SK-N-SH (cell line): Measurements from ENCODE around the gene COLQ. TPM values are rescaled to one million over a fixed set of nuclear protein-coding genes. Genes with fewer than 3 reads are reported as not detected.
"Not testable (repeated sequence)": the region's sequence is repeated elsewhere in the genome, so short reads cannot be mapped to it uniquely, and the experiment has no call there.

Experiments
- CTCF ChIA-PET: fragments of 300-600, 350-600 bp; formaldehyde crosslinking; extraction: SDS; loops from one replicate; lab custom pipeline; 2021; lab: Yijun Ruan, JAX
- POLR2A ChIA-PET: fragments of 350-600 bp; sonication (Branson Sonifier 250); formaldehyde crosslinking; extraction: SDS; loops from one replicate; lab custom pipeline; 2020; ENCODE audit warnings: antibody characterized with exemption, inconsistent platforms; lab: Yijun Ruan, JAX
- DNase-seq: peaks from one replicate; pipeline ENCODE4 v3.0.0; 2012
- H2AFZ ChIP-seq: fragments of 200-600 bp; sonication (generic); 2 replicates; pipeline ENCODE4 v1.8.1; 2016; ENCODE audit warnings: antibody characterized with exemption, mild to moderate bottlenecking, low read depth
- H3F3A ChIP-seq: fragments of 200-600 bp; sonication (generic); replicated peaks from 2 replicates; pipeline ENCODE3; 2016; ENCODE audit warnings: antibody characterized with exemption, mild to moderate bottlenecking; ENCODE audit not compliant: insufficient read depth
- H3K27ac ChIP-seq, 2 experiments: fragments of 200-500 bp in 1 of 2; fragments of 200-600 bp in 1 of 2; sonication (Bioruptor generic) in 1 of 2; sonication (generic), shearing (Covaris generic) in 1 of 2; 2 replicates each; pipeline versions ENCODE4 v1.5.1 to v1.6.1; 2014 to 2016; ENCODE audit warnings: low read depth in 2 of 2, inconsistent platforms in 1 of 2, low read length in 1 of 2, mild to moderate bottlenecking in 1 of 2, mixed read lengths in 1 of 2
- H3K27me3 ChIP-seq: fragments of 200-600 bp; sonication (generic), shearing (Covaris generic); 2 replicates; pipeline ENCODE4 v1.6.1; 2016; ENCODE audit warnings: mixed run types; ENCODE audit not compliant: insufficient read depth
- H3K36me3 ChIP-seq, 2 experiments: fragments of 200-500 bp in 1 of 2; fragments of 200-600 bp in 1 of 2; sonication (Bioruptor generic) in 1 of 2; sonication (generic) in 1 of 2; replicated peaks in 1 of 2; 2 replicates each; pipeline versions ENCODE3 to v1.5.1; 2014 to 2016; ENCODE audit warnings: low read length in 1 of 2, mild to moderate bottlenecking in 1 of 2; ENCODE audit not compliant: insufficient read depth in 2 of 2, control insufficient read depth in 1 of 2
- H3K4me1 ChIP-seq, 2 experiments: fragments of 200-500 bp in 1 of 2; fragments of 200-600 bp in 1 of 2; sonication (Bioruptor generic) in 1 of 2; sonication (generic), shearing (Covaris generic) in 1 of 2; 2 replicates each; pipeline versions ENCODE4 v1.5.1 to v1.6.1; 2014 to 2016; ENCODE audit warnings: low read depth in 1 of 2, low read length in 1 of 2, mixed run types in 1 of 2; ENCODE audit not compliant: insufficient read depth in 2 of 2, control insufficient read depth in 1 of 2
- H3K4me2 ChIP-seq: fragments of 200-600 bp; sonication (generic), shearing (Covaris generic); 2 replicates; pipeline ENCODE4 v1.6.1; 2017; ENCODE audit warnings: mixed run types
- H3K4me3 ChIP-seq, 2 experiments: fragments of 200-500 bp in 1 of 2; fragments of 200-600 bp in 1 of 2; sonication (Bioruptor generic) in 1 of 2; sonication (generic), shearing (Covaris generic) in 1 of 2; 2 replicates each; pipeline versions ENCODE4 v1.5.1 to v1.8.1; 2014 to 2016; ENCODE audit warnings: low read depth in 2 of 2, inconsistent platforms in 1 of 2, low read length in 1 of 2, mild to moderate bottlenecking in 1 of 2, mixed read lengths in 1 of 2, moderate library complexity in 1 of 2
- H3K79me2 ChIP-seq: fragments of 200-600 bp; sonication (generic); 2 replicates; pipeline ENCODE4 v1.8.1; 2017; ENCODE audit warnings: mild to moderate bottlenecking; ENCODE audit not compliant: insufficient read depth
- H3K9ac ChIP-seq: fragments of 200-600 bp; sonication (generic); 2 replicates; pipeline ENCODE4 v1.6.1; 2017; ENCODE audit warnings: mixed run types
- H3K9me2 ChIP-seq: fragments of 200-600 bp; sonication (generic); 2 replicates; pipeline ENCODE4 v1.6.1; 2017; ENCODE audit warnings: mixed run types
- H3K9me3 ChIP-seq: fragments of 200-600 bp; sonication (generic); 2 replicates; pipeline ENCODE4 v1.6.1; 2017; ENCODE audit warnings: mixed run types, mild to moderate bottlenecking, moderate library complexity
- H4K20me1 ChIP-seq: fragments of 200-600 bp; sonication (generic); 2 replicates; pipeline ENCODE4 v1.6.1; 2017; ENCODE audit warnings: mild to moderate bottlenecking, mixed run types; ENCODE audit not compliant: insufficient read depth
- CHD2 ChIP-seq: fragments of 150-350 bp; IDR thresholded peaks from 2 replicates; pipeline ENCODE4 v1.6.1; 2018; ENCODE audit warnings: low read length; ENCODE audit not compliant: partially characterized antibody
- ELF1 ChIP-seq: IDR thresholded peaks from 2 replicates; pipeline ENCODE4 v1.4.0; 2012
- EP300 ChIP-seq, 2 experiments: IDR thresholded peaks; 2 replicates each; pipeline versions ENCODE4 v1.4.0 to v1.6.1; 2012; ENCODE audit warnings: borderline replicate concordance in 1 of 2, low read depth in 1 of 2, low read length in 1 of 2
- FOSL2 ChIP-seq: IDR thresholded peaks from 2 replicates; pipeline ENCODE4 v1.4.0; 2012; ENCODE audit warnings: low read depth, mild to moderate bottlenecking, moderate library complexity, borderline replicate concordance
- FOXJ3 ChIP-seq: sonication (generic); formaldehyde crosslinking; IDR thresholded peaks from 2 replicates; pipeline ENCODE4 v1.5.1; 2020; ENCODE audit warnings: mild to moderate bottlenecking, missing genetic modification reagents
- GABPA ChIP-seq: IDR thresholded peaks from 2 replicates; pipeline ENCODE4 v1.4.0; 2012; ENCODE audit warnings: low read depth, mild to moderate bottlenecking
- GATA2 ChIP-seq: sonication (generic); formaldehyde crosslinking; IDR thresholded peaks from 2 replicates; pipeline ENCODE4 v1.5.0; 2020; ENCODE audit warnings: mild to moderate bottlenecking, missing genetic modification reagents
- MEF2A ChIP-seq: IDR thresholded peaks from 2 replicates; pipeline ENCODE4 v1.4.0; 2012; ENCODE audit warnings: low read depth, borderline replicate concordance
- NRF1 ChIP-seq: IDR thresholded peaks from 2 replicates; pipeline ENCODE4 v1.6.1; 2012; ENCODE audit warnings: low read depth, mild to moderate bottlenecking, low read length
- TEAD4 ChIP-seq: IDR thresholded peaks from 2 replicates; pipeline ENCODE4 v1.4.0; 2012; ENCODE audit warnings: mild to moderate bottlenecking, borderline replicate concordance; ENCODE audit not compliant: insufficient read depth
- YY1 ChIP-seq: IDR thresholded peaks from 2 replicates; pipeline ENCODE4 v1.4.0; 2012; ENCODE audit warnings: low read depth, mild to moderate bottlenecking
- WGBS: methylation state at CpG from one replicate; pipeline ENCODE4 v1.1.6; 2017; ENCODE audit warnings: low lambda C conversion rate; 5-methylcytosine and 5-hydroxymethylcytosine counted together
- polyA plus RNA-seq, 3 experiments: library from polyadenylated mRNA; depleted of rRNA; stranded (reverse); fragments of >200 nt; gene quantifications; 2 replicates each; pipeline ENCODE4 v1.2.3, GENCODE V29; 2012
- TF ChIP-seq, protein P1 (sequence below): IDR thresholded peaks from 2 replicates; pipeline ENCODE4 v1.4.0; 2012; ENCODE audit warnings: low read depth, borderline replicate concordance

The COLQ gene
- polyA plus RNA-seq, 1 of the 3 experiments (the other 2 are of a cell fraction), result 1.5 TPM

DNA sequence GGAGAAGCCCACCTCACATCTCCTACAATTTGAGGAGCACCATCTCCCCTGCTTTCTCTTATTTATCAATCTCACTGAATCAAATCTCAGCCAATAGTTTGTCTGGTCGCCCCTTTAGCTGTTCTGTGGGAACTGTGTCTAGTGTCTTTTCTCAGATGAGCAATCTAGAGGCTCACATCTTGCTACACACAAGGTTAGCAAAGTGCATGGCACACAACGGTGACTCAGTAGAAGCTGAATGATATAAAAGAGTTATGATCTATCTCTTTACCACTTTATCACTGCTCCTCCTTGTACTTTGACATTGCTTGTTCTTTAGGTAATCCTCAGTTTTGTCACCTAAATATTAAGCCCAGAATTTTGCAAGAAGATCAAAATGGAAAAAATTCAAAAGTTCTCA, 16.8 kb upstream of the COLQ start:
- Histone ChIP-seq H3K27me3 (no peaks in the 10 kb centered on the region), H3K36me3 (no peaks in the 10 kb centered on the region), H3K4me1 (peaks cover 0 to 5% of the 10 kb centered on the region in 2 experiments; a peak in 1 of 4 replicates), H3K4me2 (no peak overlapping the region), H3K9me2 (no peaks in the 10 kb centered on the region), H3K79me2 (no peaks in the 10 kb centered on the region), H2AFZ (no peak overlapping the region), H3F3A (no peaks in the 10 kb centered on the region), H4K20me1 (no peaks in the 10 kb centered on the region), H3K9me3 (no peaks in the 10 kb centered on the region), H3K9ac (no peak overlapping the region), H3K4me3 (no peak overlapping the region), H3K27ac (no peak overlapping the region)
- no peak for DNase-seq
- TF ChIP-seq MEF2A (no peak), TEAD4 (no peak), FOXJ3 (CRISPR knock-in tag) (no peak), NRF1 (no peak), FOSL2 (no peak)
- TF ChIP-seq, protein P1, sequence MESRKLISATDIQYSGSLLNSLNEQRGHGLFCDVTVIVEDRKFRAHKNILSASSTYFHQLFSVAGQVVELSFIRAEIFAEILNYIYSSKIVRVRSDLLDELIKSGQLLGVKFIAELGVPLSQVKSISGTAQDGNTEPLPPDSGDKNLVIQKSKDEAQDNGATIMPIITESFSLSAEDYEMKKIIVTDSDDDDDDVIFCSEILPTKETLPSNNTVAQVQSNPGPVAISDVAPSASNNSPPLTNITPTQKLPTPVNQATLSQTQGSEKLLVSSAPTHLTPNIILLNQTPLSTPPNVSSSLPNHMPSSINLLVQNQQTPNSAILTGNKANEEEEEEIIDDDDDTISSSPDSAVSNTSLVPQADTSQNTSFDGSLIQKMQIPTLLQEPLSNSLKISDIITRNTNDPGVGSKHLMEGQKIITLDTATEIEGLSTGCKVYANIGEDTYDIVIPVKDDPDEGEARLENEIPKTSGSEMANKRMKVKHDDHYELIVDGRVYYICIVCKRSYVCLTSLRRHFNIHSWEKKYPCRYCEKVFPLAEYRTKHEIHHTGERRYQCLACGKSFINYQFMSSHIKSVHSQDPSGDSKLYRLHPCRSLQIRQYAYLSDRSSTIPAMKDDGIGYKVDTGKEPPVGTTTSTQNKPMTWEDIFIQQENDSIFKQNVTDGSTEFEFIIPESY, result no peak
- ChIA-PET CTCF (no interaction called here), POLR2A (no interaction called here)
- WGBS, result 58% methylated on average over 2 of the region's 2 CpGs

DNA sequence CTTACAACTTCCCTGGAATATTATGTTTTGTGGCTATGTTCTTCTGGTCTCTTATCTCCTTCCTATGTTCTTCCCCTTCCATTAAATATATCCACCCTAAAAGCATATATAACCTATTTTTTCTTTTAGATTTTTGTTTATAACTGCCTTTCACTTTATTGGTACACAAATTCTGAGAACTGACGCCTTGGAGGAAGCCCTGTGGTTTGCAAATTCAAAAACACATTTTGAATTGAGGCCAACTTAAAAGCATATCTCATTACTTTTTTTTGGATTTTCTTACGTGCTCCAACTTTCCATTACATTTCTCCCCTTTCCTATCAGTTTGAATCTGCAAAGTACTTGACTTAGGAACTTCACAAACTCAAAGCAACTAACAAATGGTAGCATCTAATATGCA, 15.3 kb upstream of the COLQ start:
- H3K4me3 ChIP-seq, result no peak overlapping the region
- no peaks in the 10 kb centered on the region for H3K27me3 ChIP-seq
- H3K27ac ChIP-seq, result no peak overlapping the region
- 75% methylated on average over 2 of the region's 2 CpGs for WGBS
- no peak for DNase-seq
- no peaks in the 10 kb centered on the region for H4K20me1 ChIP-seq
- CTCF ChIA-PET, result no interaction called here
- no peaks in the 10 kb centered on the region for H3K36me3 ChIP-seq
- H3K9me2 ChIP-seq, result no peaks in the 10 kb centered on the region
- POLR2A ChIA-PET, result no interaction called here
- H3F3A ChIP-seq, result no peaks in the 10 kb centered on the region
- no peaks in the 10 kb centered on the region for H3K9me3 ChIP-seq
- H3K79me2 ChIP-seq, result no peaks in the 10 kb centered on the region
- no peak overlapping the region for H3K4me2 ChIP-seq
- TF ChIP-seq YY1 (no peak), GABPA (no peak), CHD2 (no peak)
- H3K4me1 ChIP-seq, result peaks cover 0 to 5% of the 10 kb centered on the region in 2 experiments; a peak in 1 of 4 replicates
- H3K9ac ChIP-seq, result no peak overlapping the region
- H2AFZ ChIP-seq, result no peak overlapping the region

DNA sequence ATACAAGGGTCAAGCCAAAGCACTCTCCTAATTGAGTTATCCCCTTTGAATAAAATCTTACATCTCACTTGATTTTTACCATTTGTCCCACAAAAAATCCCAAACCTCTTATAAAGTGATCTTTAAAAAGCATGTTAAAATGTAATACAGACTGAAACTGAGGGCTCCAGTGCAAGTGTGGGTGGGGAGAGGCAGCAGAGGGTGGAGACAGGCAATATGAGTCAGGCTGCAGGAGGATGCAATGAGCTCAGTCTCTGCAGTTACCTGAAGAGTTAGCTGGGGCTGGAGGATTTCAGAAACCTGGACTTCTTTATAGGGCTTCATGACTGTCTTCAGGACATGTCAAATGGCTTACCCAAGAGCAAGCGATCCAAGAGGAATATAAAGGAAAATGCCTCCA, 14.2 kb upstream of the COLQ start:
- ChIA-PET POLR2A (no interaction called here), CTCF (interaction anchor here (0.7 to 1.4 kb wide), 4 partner anchors 9 to 713 kb away, joined by 3 to 4 read pairs (median 4); no protein-coding TSS in a partner anchor)
- H2AFZ ChIP-seq, result no peak overlapping the region
- no peaks in the 10 kb centered on the region for H4K20me1 ChIP-seq
- no peak overlapping the region for H3K27ac ChIP-seq
- H3K9me3 ChIP-seq, result no peaks in the 10 kb centered on the region
- no peak overlapping the region for H3K4me2 ChIP-seq
- H3K36me3 ChIP-seq, result no peaks in the 10 kb centered on the region
- no peaks in the 10 kb centered on the region for H3K9me2 ChIP-seq
- no peak for DNase-seq
- no peaks in the 10 kb centered on the region for H3K27me3 ChIP-seq
- TF ChIP-seq, protein P1, result no peak
- TF ChIP-seq ELF1 (no peak), GATA2 (no peak), EP300 (IDR thresholded peaks at IDR 0.05; ENCODE audit: borderline replicate concordance in 1 of 2, low read depth in 1 of 2, low read length in 1 of 2) (no peak)
- H3K79me2 ChIP-seq, result no peaks in the 10 kb centered on the region
- H3K4me1 ChIP-seq, result peaks cover 0 to 5% of the 10 kb centered on the region in 2 experiments; a peak in 1 of 4 replicates
- no peak overlapping the region for H3K9ac ChIP-seq
- H3F3A ChIP-seq, result no peaks in the 10 kb centered on the region
- 100% methylated on average over 1 of the region's 1 CpG for WGBS
- H3K4me3 ChIP-seq, result no peak overlapping the region

DNA sequence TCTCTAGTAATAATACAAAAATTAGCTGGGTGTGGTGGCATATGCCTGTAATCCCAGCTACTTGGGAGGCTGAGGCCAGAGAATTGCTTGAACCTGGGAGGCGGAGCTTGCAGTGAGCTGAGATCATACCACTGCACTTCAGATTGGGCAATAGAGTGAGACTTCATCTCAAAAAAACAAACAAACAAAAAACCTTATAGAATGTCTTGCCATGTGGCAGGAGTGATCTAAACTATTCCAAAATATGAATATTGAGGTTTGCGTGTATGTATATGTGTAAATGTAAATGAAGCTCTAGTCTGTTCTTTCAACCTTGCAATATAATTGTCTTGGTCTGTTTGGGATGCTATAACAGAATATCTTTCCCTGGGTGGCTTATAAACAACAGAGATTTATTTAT, 11.1 kb upstream of the COLQ start:
- H3K36me3 ChIP-seq, H3K79me2 ChIP-seq, H3K9me2 ChIP-seq, DNase-seq, H3K27ac ChIP-seq, H3F3A ChIP-seq, H3K4me2 ChIP-seq, H3K4me1 ChIP-seq, H3K27me3 ChIP-seq, H2AFZ ChIP-seq, POLR2A ChIA-PET, H3K9ac ChIP-seq, H3K4me3 ChIP-seq, H3K9me3 ChIP-seq, H4K20me1 ChIP-seq, CTCF ChIA-PET: not testable (repeated sequence)
- WGBS, result 100% methylated on average over 2 of the region's 2 CpGs
